HG03457 (cell line): ENCODE data around the gene FOXL2.

Experiments used
- ATAC-seq: cut with Tn5 transposase; IDR thresholded peaks from one replicate; pipeline ENCODE4 v1.9.1; 2021; ENCODE audit warnings: moderate number of reproducible peaks; ENCODE audit not compliant: unreplicated experiment

FOXL2 gene

DNA sequence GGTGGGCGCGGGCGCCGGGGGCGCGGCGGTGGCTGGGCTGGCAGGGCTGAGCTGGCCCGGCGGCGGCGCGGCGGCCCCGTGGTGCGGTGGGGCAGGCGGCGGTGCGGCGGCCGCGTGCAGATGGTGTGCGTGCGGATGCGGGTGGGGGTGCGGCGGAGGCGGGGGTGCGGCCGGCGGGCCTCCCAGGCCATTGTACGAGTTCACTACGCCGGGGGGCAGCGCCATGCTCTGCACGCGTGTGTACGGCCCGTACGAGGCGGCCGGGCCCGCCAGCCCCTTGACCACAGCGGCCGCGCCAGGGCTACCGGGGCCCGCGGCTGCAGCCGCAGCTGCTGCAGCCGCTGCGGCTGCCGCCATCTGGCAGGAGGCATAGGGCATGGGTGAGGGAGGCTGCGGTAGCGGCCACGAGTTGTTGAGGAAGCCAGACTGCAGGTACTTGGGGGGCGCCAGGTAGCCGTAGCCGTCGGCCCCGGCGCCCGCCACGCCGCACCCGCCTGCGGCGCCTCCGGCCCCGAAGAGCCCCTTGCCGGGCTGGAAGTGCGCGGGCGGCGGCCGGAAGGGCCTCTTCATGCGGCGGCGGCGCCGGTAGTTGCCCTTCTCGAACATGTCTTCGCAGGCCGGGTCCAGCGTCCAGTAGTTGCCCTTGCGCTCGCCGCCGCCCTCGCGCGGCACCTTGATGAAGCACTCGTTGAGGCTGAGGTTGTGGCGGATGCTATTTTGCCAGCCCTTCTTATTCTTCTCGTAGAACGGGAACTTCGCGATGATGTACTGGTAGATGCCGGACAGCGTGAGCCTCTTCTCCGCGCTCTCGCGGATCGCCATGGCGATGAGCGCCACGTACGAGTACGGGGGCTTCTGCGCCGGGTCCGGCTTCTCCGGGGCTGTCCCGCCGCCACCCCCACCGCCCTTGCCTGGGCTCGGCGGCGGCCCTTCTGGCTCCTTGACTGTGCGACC lies 951 bp downstream of the FOXL2 start:
- ATAC-seq: no peak

- no peak for ATAC-seq
These were observed 1.8 kb downstream of the FOXL2 start for GRCh38 chr3:138944929-138945708.

DNA sequence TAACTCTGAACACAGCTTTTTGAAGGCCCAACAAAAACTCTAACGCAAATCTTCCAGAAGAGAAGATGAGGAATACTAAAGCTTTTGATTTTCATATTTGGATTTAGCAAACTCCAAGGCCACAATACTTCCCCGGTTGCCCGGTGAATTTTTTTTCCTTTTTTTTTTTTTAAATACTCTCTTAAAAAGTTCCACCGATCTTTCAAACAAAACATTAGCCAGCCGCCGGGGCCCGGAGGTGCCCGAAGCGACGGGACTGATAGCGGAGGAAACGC lies 2.3 kb downstream of the FOXL2 start:
- ATAC-seq: no peak

- ATAC-seq: no peak
These were observed 2.9 kb downstream of the FOXL2 start for GRCh38 chr3:138943724-138944653.

- ATAC-seq: no peak
These were observed 3.9 kb downstream of the FOXL2 start for GRCh38 chr3:138942861-138943623.

DNA sequence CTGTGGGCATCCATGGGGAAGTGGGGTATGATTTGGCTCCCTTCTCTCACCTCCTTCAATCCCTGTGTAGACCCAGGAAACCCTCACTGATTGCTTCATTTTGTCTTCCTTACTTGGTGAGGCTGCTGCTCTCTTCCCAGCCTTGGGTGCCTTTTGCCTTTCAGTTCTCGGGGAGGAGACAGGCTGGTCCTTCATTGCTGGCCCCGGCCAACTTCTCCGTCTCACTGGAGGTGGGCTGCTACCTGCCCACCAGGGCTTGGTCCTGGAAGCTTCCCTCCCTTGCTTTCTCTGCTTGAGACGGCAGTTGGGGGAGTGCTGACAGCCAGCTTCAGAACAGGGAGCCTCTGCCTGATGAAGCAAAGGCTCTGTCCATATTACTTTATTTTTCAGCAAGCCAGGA lies 4.7 kb downstream of the FOXL2 start:
- no peak for ATAC-seq

- ATAC-seq: no peak
These were observed 5.6 kb downstream of the FOXL2 start for GRCh38 chr3:138941259-138941885.

DNA sequence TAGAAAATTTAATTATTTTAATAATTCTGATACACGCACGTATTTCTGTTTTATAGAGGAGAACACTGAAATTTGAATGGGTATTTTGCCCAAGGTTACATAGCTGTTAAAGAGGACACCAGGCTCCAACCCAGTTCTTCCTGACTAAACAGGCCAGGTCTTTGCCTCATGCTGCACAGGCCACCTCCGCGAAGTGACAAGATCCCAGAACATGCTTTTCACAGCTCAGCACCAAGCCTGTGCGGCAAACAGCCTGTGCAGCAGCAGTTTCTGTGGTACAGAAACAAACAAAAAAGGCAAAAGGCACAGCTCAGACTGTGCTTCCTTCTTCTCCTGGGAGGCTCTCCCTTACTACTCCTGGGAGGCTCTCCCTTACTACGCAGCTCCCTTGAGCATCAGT lies 6.5 kb downstream of the FOXL2 start:
- ATAC-seq: no peak

DNA sequence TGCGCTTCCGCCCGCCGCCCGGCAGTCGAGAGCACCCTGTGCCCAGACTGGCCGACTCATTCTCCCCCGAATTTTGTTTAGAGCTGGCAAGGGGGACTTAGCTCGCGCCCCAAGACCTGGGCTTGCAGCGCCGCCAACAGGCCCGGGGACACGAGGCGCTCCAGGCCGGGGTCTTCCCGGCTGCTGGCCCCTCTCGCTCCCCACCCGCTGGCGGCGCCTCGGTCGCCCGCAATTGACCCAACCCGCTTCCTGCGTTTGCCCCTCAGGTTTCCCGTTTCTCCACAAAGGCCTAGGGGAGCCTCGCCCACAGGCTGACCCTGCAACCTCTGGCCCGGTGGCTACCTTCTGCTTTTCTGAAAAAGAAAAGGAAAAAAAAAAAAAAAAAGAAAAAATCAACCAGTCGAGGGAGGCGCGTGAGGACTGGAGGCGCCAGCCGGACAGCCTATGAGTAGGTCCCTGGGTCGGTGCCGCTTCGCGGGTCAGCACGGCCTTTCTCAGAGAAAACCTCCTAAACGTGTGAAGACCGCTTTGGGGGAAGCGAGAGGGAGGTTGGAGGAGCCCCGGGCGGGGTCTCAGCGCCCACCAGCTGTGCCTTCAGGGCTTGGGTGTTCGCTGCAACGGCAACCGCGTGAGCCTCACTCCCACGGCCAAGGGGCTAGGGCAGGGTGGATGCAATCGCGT lies 7.2 kb downstream of the FOXL2 start:
- ATAC-seq: no peak

GRCh38 chr3:138938877-138939560 lies 7.9 kb downstream of the FOXL2 start:
- ATAC-seq: no peak

- no peak for ATAC-seq
These were observed 8.7 kb downstream of the FOXL2 start for GRCh38 chr3:138938056-138938876.

GRCh38 chr3:138937690-138938055 lies 9.3 kb downstream of the FOXL2 start:
- ATAC-seq: no peak

DNA sequence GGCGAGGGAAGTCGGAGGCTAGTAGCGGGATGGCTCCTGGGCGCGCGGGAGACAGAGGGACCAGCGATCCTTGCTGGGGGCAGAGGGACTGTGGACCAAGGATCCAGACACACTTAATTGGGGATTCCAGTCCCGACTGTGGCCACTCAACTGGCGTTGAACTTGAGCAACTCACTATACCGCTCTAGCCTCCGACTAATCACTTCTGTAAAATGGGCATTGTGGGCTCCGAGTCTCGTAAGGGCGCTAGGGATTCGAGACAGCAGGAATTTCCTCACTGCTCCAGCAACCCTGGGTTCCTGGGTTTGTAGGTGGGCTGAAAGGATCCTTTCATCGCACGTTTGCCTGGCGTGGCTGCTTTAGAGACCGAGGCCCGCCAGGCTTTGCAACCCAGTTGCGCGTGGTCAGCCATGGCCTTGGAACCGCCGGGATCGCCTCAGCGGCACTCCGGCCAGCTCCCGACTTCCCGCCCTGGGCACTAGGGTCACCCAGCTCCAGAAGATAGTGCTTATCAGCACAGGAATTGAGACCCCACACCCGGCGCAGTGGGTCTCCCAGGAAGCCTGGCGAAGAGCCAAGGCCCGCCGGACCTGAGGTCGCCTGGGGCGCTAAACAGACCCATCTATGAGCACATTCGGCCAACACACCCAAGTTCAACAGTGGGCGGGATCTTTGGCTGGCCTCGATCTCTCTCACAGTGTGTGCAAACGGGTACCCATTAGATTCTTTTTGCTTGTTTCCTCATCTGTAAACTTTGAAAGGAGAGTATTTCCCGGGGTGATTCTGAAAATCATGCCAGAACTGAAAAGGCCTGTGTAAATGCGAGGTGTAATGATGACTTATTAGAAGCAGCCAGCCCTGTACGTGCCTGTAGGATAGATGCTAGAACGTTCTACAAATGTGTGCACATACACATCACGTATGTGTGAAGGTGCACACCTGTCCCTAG lies 9.9 kb downstream of the FOXL2 start:
- no peak for ATAC-seq

DNA sequence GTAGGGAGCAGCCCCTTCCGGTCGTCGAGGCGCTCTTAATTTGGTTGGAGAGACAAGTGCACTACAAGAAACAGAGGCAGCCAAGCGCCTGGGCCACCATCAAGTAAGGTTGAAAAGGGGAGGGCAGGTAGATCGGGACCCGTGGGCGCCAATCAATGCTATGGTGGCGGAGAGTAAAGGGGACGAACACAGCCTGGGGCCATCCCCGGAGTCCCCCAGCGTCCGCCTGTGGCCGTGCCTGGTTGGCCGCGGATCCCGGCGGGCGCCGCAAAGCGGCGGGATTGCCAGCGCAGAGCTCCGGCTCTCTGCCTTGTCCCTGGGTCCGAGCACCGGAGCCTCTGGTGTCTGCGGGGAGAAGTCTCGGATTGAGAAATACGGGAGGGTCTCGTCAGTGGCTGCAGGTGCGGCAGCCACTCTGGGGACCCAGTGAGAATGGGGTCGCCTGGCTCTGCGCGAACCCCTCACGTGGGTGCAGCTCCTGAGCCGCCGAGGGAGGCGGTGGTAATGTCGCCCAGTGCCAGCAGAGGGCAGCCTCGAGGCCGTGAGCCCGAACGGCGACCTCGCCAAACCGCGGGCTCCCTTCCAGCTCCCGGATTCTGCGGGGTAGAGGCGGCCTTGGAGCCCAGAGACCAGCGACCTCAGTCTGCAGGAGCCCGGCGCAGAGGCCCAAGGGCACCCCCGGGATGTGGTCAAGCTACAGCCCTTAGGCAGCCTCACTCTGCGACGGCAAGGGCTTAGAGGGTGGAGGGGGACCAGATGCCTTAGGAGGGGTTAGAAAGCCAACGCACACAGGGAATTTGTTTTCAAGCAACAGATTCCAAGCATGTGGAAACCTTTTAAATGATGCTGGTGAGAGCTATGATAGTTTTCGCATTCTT lies 10.8 kb downstream of the FOXL2 start:
- no peak for ATAC-seq

- ATAC-seq: no peak
These were observed 11.5 kb downstream of the FOXL2 start for GRCh38 chr3:138935505-138935862.
